ENCODE results near the gene SPAST. TPM values are rescaled to one million over a fixed set of nuclear protein-coding genes. Genes with fewer than 3 reads are reported as not detected.

SPAST gene
- total RNA-seq, 1 experiment from 2014 or later, result 16.2 TPM

- CTCF ChIA-PET, result no interaction called here
- H3K27ac ChIP-seq (ENCODE audit: low read depth, low read length), result no peak overlapping the region
- no peak overlapping the region for H3K4me2 ChIP-seq (ENCODE audit: low read length)
- intact Hi-C loops (cut with micrococcal nuclease), result no loop called here
- no peaks in the 10 kb centered on the region for H3K27me3 ChIP-seq (ENCODE audit: insufficient read depth, low read length)
- no peak overlapping the region for H3K4me3 ChIP-seq (replicated peaks in 1 of 2; ENCODE audit: low read depth in 1 of 2, low read length in 2 of 2)
- H3K9me2 ChIP-seq (ENCODE audit: insufficient read depth), result no peaks in the 10 kb centered on the region
- no TSS peak for BruUV-seq (replicated peaks)
- RAD21 ChIA-PET (ENCODE audit: low non-redundant PET in 1 of 2, low total read pairs in 2 of 2, uncharacterized antibody in 2 of 2, unreplicated experiment in 2 of 2), result no interaction called here
- no peak for DNase-seq (ENCODE audit: low read depth, low spot score)
- no peak overlapping the region for H2AFZ ChIP-seq (ENCODE audit: low read depth, low read length, poor library complexity, severe bottlenecking)
- TF ChIP-seq ZNF274 (IDR thresholded peaks at IDR 0.05; ENCODE audit: low read depth, low read length), result no peak
- no peaks in the 10 kb centered on the region for H3K9me3 ChIP-seq (ENCODE audit: control insufficient read depth in 1 of 2, insufficient read depth in 1 of 2, low read depth in 1 of 2, low read length in 2 of 2)
- H3K79me2 ChIP-seq (ENCODE audit: insufficient read depth, low read length), result peaks cover 32% of the 10 kb centered on the region
- H3K9ac ChIP-seq (ENCODE audit: low read length), result no peak overlapping the region
- H4K20me1 ChIP-seq (ENCODE audit: insufficient read depth), result no peaks in the 10 kb centered on the region
- peaks cover 7 to 12% of the 10 kb centered on the region in 2 experiments; a peak in 3 of 4 replicates for H3K36me3 ChIP-seq (ENCODE audit: control insufficient read depth in 1 of 2, insufficient read depth in 2 of 2, low read length in 2 of 2)
- POLR2A ChIA-PET, result no interaction called here
- ATAC-seq, result no peak
- no peaks in the 10 kb centered on the region for H3K4me1 ChIP-seq (ENCODE audit: control insufficient read depth in 1 of 2, insufficient read depth in 2 of 2, low read length in 2 of 2)
Measured at GRCh38 chr2:32172870-32173269, 109.5 kb downstream of the SPAST start.

DNA sequence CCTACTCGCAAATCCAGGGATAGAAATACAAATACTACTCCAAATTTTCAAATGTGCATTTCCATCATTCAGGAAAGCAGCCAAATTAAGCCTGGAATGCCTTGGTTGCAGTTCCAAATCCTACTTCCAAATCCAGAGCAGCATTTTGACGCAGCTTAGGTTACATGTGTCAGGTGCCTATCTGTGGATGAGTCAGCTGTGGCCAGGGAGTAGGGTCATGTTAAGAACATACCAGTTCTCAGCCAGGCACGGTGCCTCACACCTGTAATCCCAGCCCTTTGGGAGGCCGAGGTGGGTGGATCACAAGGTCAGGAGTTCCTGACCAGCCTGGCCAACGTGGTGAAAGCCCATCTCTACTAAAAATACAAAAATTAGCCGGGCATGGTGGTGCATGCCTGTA, 119.3 kb downstream of the SPAST start:
- H3K27me3 ChIP-seq (ENCODE audit: insufficient read depth, low read length), result no peaks in the 10 kb centered on the region
- no peak overlapping the region for H3K9ac ChIP-seq (ENCODE audit: low read length)
- no peaks in the 10 kb centered on the region for H3K9me3 ChIP-seq (ENCODE audit: control insufficient read depth in 1 of 2, insufficient read depth in 1 of 2, low read depth in 1 of 2, low read length in 2 of 2)
- ChIA-PET POLR2A (no interaction called here), CTCF (no interaction called here), RAD21 (ENCODE audit: low non-redundant PET in 1 of 2, low total read pairs in 2 of 2, uncharacterized antibody in 2 of 2, unreplicated experiment in 2 of 2) (no interaction called here)
- BruUV-seq (replicated peaks), result no TSS peak
- H3K27ac ChIP-seq (ENCODE audit: low read depth, low read length), result no peak overlapping the region
- H3K4me1 ChIP-seq (ENCODE audit: control insufficient read depth in 1 of 2, insufficient read depth in 2 of 2, low read length in 2 of 2), result no peaks in the 10 kb centered on the region
- H3K4me2 ChIP-seq (ENCODE audit: low read length), result no peak overlapping the region
- H2AFZ ChIP-seq (ENCODE audit: low read depth, low read length, poor library complexity, severe bottlenecking), result no peak overlapping the region
- no peak overlapping the region for H3K4me3 ChIP-seq (replicated peaks in 1 of 2; ENCODE audit: low read depth in 1 of 2, low read length in 2 of 2)
- intact Hi-C loops (cut with micrococcal nuclease), result no loop called here
- ATAC-seq (no peak), DNase-seq (ENCODE audit: low read depth, low spot score) (no peak)
- no peaks in the 10 kb centered on the region for H3K79me2 ChIP-seq (ENCODE audit: insufficient read depth, low read length)
- TF ChIP-seq ZNF274 (IDR thresholded peaks at IDR 0.05; ENCODE audit: low read depth, low read length), result no peak
- TF ChIP-seq SP1 (IDR thresholded peaks at IDR 0.05; ENCODE audit: low read depth), result no peak
- no peak for TF ChIP-seq POLR2A (IDR thresholded peaks at IDR 0.05; ENCODE audit: borderline replicate concordance, extremely low read depth, insufficient read depth, insufficient read length)
- no peak for TF ChIP-seq ELF1 (IDR thresholded peaks at IDR 0.05; ENCODE audit: borderline replicate concordance, low read depth)
- TF ChIP-seq CEBPB (IDR thresholded peaks at IDR 0.05; ENCODE audit: low read depth), result no peak
- TF ChIP-seq, protein P1, sequence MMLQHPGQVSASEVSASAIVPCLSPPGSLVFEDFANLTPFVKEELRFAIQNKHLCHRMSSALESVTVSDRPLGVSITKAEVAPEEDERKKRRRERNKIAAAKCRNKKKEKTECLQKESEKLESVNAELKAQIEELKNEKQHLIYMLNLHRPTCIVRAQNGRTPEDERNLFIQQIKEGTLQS (IDR thresholded peaks at IDR 0.05), result no peak
- TF ChIP-seq FOSL1 (IDR thresholded peaks at IDR 0.05; ENCODE audit: low read depth), result no peak
- no peak for TF ChIP-seq CBX3 (IDR thresholded peaks at IDR 0.05; ENCODE audit: low read depth)
- TF ChIP-seq, protein P2, sequence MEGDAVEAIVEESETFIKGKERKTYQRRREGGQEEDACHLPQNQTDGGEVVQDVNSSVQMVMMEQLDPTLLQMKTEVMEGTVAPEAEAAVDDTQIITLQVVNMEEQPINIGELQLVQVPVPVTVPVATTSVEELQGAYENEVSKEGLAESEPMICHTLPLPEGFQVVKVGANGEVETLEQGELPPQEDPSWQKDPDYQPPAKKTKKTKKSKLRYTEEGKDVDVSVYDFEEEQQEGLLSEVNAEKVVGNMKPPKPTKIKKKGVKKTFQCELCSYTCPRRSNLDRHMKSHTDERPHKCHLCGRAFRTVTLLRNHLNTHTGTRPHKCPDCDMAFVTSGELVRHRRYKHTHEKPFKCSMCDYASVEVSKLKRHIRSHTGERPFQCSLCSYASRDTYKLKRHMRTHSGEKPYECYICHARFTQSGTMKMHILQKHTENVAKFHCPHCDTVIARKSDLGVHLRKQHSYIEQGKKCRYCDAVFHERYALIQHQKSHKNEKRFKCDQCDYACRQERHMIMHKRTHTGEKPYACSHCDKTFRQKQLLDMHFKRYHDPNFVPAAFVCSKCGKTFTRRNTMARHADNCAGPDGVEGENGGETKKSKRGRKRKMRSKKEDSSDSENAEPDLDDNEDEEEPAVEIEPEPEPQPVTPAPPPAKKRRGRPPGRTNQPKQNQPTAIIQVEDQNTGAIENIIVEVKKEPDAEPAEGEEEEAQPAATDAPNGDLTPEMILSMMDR (IDR thresholded peaks at IDR 0.05 in 2 of 3, conservative IDR thresholded peaks at IDR 0.05 in 1 of 3; ENCODE audit: borderline replicate concordance in 1 of 3, insufficient read depth in 1 of 3, low read depth in 2 of 3, low read length in 2 of 3), result no peak
- TF ChIP-seq, protein P3, sequence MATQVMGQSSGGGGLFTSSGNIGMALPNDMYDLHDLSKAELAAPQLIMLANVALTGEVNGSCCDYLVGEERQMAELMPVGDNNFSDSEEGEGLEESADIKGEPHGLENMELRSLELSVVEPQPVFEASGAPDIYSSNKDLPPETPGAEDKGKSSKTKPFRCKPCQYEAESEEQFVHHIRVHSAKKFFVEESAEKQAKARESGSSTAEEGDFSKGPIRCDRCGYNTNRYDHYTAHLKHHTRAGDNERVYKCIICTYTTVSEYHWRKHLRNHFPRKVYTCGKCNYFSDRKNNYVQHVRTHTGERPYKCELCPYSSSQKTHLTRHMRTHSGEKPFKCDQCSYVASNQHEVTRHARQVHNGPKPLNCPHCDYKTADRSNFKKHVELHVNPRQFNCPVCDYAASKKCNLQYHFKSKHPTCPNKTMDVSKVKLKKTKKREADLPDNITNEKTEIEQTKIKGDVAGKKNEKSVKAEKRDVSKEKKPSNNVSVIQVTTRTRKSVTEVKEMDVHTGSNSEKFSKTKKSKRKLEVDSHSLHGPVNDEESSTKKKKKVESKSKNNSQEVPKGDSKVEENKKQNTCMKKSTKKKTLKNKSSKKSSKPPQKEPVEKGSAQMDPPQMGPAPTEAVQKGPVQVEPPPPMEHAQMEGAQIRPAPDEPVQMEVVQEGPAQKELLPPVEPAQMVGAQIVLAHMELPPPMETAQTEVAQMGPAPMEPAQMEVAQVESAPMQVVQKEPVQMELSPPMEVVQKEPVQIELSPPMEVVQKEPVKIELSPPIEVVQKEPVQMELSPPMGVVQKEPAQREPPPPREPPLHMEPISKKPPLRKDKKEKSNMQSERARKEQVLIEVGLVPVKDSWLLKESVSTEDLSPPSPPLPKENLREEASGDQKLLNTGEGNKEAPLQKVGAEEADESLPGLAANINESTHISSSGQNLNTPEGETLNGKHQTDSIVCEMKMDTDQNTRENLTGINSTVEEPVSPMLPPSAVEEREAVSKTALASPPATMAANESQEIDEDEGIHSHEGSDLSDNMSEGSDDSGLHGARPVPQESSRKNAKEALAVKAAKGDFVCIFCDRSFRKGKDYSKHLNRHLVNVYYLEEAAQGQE (IDR thresholded peaks at IDR 0.05; ENCODE audit: low read depth), result no peak
- TF ChIP-seq ZFX (IDR thresholded peaks at IDR 0.05), result no peak
- TF ChIP-seq EZH2 (IDR thresholded peaks at IDR 0.05), result no peak
- H3K9me2 ChIP-seq (ENCODE audit: insufficient read depth), result no peaks in the 10 kb centered on the region
- peaks cover 4 to 6% of the 10 kb centered on the region in 2 experiments; a peak in 2 of 4 replicates for H3K36me3 ChIP-seq (ENCODE audit: control insufficient read depth in 1 of 2, insufficient read depth in 2 of 2, low read length in 2 of 2)
- no peaks in the 10 kb centered on the region for H4K20me1 ChIP-seq (ENCODE audit: insufficient read depth)

Data from HCT116 (cell line).